HepG2 (cell line): ENCODE data around the gene ANXA9. TPM values are rescaled to one million over a fixed set of nuclear protein-coding genes. Genes with fewer than 3 reads are reported as not detected.
A peak's percentile ranks its signal among the peaks of the same experiment; 100 is the strongest.

Experiments used
- CEBPB ChIP-seq: IDR thresholded peaks from 2 replicates; pipeline ENCODE4 v1.6.1; 2011; ENCODE audit warnings: low read depth, low read length, improper control_type of control experiment, borderline replicate concordance
- CEBPG ChIP-seq: IDR thresholded peaks from 2 replicates; pipeline ENCODE4 v1.6.1; 2016
- GATA4 ChIP-seq: sonication (generic); IDR thresholded peaks from 2 replicates; pipeline ENCODE4 v1.6.1; 2016; ENCODE audit warnings: antibody characterized with exemption, low read depth, borderline replicate concordance
- HDAC2 ChIP-seq: sonication (generic); formaldehyde crosslinking; IDR thresholded peaks from 2 replicates; pipeline ENCODE4 v1.4.0; 2020; ENCODE audit warnings: missing genetic modification reagents
- HMG20B ChIP-seq: conservative IDR thresholded peaks from 2 replicates; pipeline ENCODE4 v1.6.1; 2016; ENCODE audit warnings: missing genetic modification reagents, missing compliant biosample characterization
- HMGA1 ChIP-seq: sonication (generic); formaldehyde crosslinking; conservative IDR thresholded peaks from 2 replicates; pipeline ENCODE4 v1.4.0; 2020; ENCODE audit warnings: missing genetic modification reagents
- HNF4G ChIP-seq, 2 experiments: sonication (generic) in 1 of 2; formaldehyde crosslinking in 1 of 2; IDR thresholded peaks; 2 replicates each; pipeline versions ENCODE4 v1.4.0 to v1.6.1; 2011 to 2020; ENCODE audit warnings: borderline replicate concordance in 2 of 2, low read depth in 2 of 2, mild to moderate bottlenecking in 2 of 2, low read length in 1 of 2, missing genetic modification reagents in 1 of 2, moderate library complexity in 1 of 2
- HOXA3 ChIP-seq: sonication (generic); formaldehyde crosslinking; IDR thresholded peaks from 2 replicates; pipeline ENCODE4 v1.5.0; 2020; ENCODE audit warnings: missing genetic modification reagents
- KDM5B ChIP-seq: sonication (generic); formaldehyde crosslinking; IDR thresholded peaks from 2 replicates; pipeline ENCODE4 v1.4.0; 2020; ENCODE audit warnings: missing genetic modification reagents, mild to moderate bottlenecking, borderline replicate concordance
- KLF12 ChIP-seq: sonication (generic); formaldehyde crosslinking; IDR thresholded peaks from 2 replicates; pipeline ENCODE4 v1.4.0; 2020; ENCODE audit warnings: missing genetic modification reagents, borderline replicate concordance
- NFKB2 ChIP-seq: sonication (generic); formaldehyde crosslinking; IDR thresholded peaks from 2 replicates; pipeline ENCODE4 v1.4.0; 2020; ENCODE audit warnings: missing genetic modification reagents, borderline replicate concordance
- NRL ChIP-seq: sonication (generic); formaldehyde crosslinking; IDR thresholded peaks from 2 replicates; pipeline ENCODE4 v1.5.0; 2020; ENCODE audit warnings: missing genetic modification reagents, mild to moderate bottlenecking, moderate library complexity, borderline replicate concordance
- PITX1 ChIP-seq: sonication (generic); formaldehyde crosslinking; IDR thresholded peaks from 2 replicates; pipeline ENCODE4 v1.5.1; 2020; ENCODE audit warnings: mild to moderate bottlenecking, missing genetic modification reagents
- PLRG1 ChIP-seq: fragments of 450-650 bp; conservative IDR thresholded peaks from 2 replicates; pipeline ENCODE4 v1.6.1; 2016
- SKI ChIP-seq: fragments of 450-650 bp; IDR thresholded peaks from one replicate; pipeline ENCODE4 v1.6.1; 2018; ENCODE audit warnings: mild to moderate bottlenecking; ENCODE audit not compliant: partially characterized antibody
- USF2 ChIP-seq, 2 experiments: sonication (generic) in 1 of 2; formaldehyde crosslinking in 1 of 2; IDR thresholded peaks; 2 replicates each; pipeline versions ENCODE4 v1.5.1 to v1.6.1; 2011 to 2020; ENCODE audit warnings: borderline replicate concordance in 1 of 2, low read depth in 1 of 2, low read length in 1 of 2, mild to moderate bottlenecking in 1 of 2, missing genetic modification reagents in 1 of 2, moderate library complexity in 1 of 2
- ZNF281 ChIP-seq: sonication (generic); formaldehyde crosslinking; IDR thresholded peaks from 2 replicates; pipeline ENCODE4 v1.4.0; 2020; ENCODE audit warnings: missing genetic modification reagents, borderline replicate concordance
- ZNF550 ChIP-seq: sonication (generic); formaldehyde crosslinking; IDR thresholded peaks from 2 replicates; pipeline ENCODE4 v1.4.0; 2020; ENCODE audit warnings: mild to moderate bottlenecking, missing genetic modification reagents, borderline replicate concordance
- ZNF572 ChIP-seq: sonication (generic); formaldehyde crosslinking; IDR thresholded peaks from 2 replicates; pipeline ENCODE4 v1.5.1; 2020; ENCODE audit warnings: mild to moderate bottlenecking, missing genetic modification reagents
- ZNF615 ChIP-seq: sonication (generic); formaldehyde crosslinking; IDR thresholded peaks from 2 replicates; pipeline ENCODE4 v1.5.0; 2020; ENCODE audit warnings: mild to moderate bottlenecking, missing genetic modification reagents, borderline replicate concordance
- ZSCAN12 ChIP-seq: sonication (generic); formaldehyde crosslinking; IDR thresholded peaks from 2 replicates; pipeline ENCODE4 v1.9.0; 2021; ENCODE audit warnings: mild to moderate bottlenecking, missing genetic modification reagents
- polyA plus RNA-seq, 8 experiments: library from polyadenylated mRNA; depleted of rRNA in 3 of 8; stranded (reverse) in 7 of 8; unstranded in 1 of 8; fragments of >200 nt; fragmentation: Illumina TruSeq in 4 of 8; extraction: Trizol in 4 of 8; gene quantifications; 2 replicates each; pipeline versions ENCODE4 v1.2.1 to v1.2.3, GENCODE V29; 2011 to 2016; ENCODE audit warnings: low read depth in 4 of 8, missing spikeins in 1 of 8, mixed read lengths in 1 of 8; ENCODE audit not compliant: insufficient read depth in 1 of 8
- total RNA-seq, 5 experiments: library from RNA; depleted of rRNA; stranded (reverse); fragments of >200 nt; fragmentation: Illumina TruSeq; extraction: Trizol; gene quantifications; 2 replicates each; pipeline ENCODE4 v1.2.3, GENCODE V29; 2016; ENCODE audit warnings: low read depth in 1 of 5

ANXA9 gene
- total and polyA plus RNA-seq, 2 of the 13 experiments (the other 11 are each of a cell fraction or from before 2014, with no cell fraction given), result 13.3 to 23.9 TPM

GRCh38 chr1:150979092-150980056 lies 2.7 kb upstream of the ANXA9 start (continued):
- TF ChIP-seq NRL (0 out of 2 replicates have a peak, but pooled peaks have one; percentile 46), ZNF572 (CRISPR knock-in tag) (0 out of 2 replicates have a peak, but pooled peaks have one; percentile 83), ZSCAN12 (CRISPR knock-in tag) (no peak), HMG20B (CRISPR knock-in tag) (0 out of 2 replicates have a peak, but pooled peaks have one; percentile 23), USF2 (IDR thresholded peaks at IDR 0.05; ENCODE audit: low read depth, low read length) (no peak), USF2 (CRISPR knock-in tag; IDR thresholded peaks at IDR 0.05; ENCODE audit: borderline replicate concordance) (no peak), ZNF615 (CRISPR knock-in tag) (no peak), CEBPG (CRISPR knock-in tag) (0 out of 2 replicates have a peak, but pooled peaks have one; percentile 22), PITX1 (CRISPR knock-in tag) (0 out of 2 replicates have a peak, but pooled peaks have one; percentile 39), GATA4 (no peak), HNF4G (IDR thresholded peaks at IDR 0.05; ENCODE audit: borderline replicate concordance, low read depth, low read length) (no peak), HNF4G (CRISPR knock-in tag; IDR thresholded peaks at IDR 0.05; ENCODE audit: borderline replicate concordance, low read depth) (no peak), ZNF281 (CRISPR knock-in tag) (no peak; the same call in 1 of the 2 replicates), ZNF550 (no peak), PLRG1 (no peak), SKI (peak; percentile 14), NFKB2 (CRISPR knock-in tag) (peak; percentile 55; the same call in 1 of the 2 replicates), HOXA3 (CRISPR knock-in tag) (peak; percentile 52; the same call in 1 of the 2 replicates), HDAC2 (peak; percentile 57), KLF12 (CRISPR knock-in tag) (no peak), CEBPB (no peak), HMGA1 (CRISPR knock-in tag) (no peak), KDM5B (CRISPR knock-in tag) (0 out of 2 replicates have a peak, but pooled peaks have one; percentile 14)
